Upper lobe of right lung (tissue), 1 donor: ENCODE results near the gene OASL. TPM values are rescaled to one million over a fixed set of nuclear protein-coding genes. Genes with fewer than 3 reads are reported as not detected.
"Not testable (repeated sequence)": the region's sequence is repeated elsewhere in the genome, so short reads cannot be mapped to it uniquely, and the experiment has no call there.

Experiments used
- ATAC-seq: fragments of 200-7000 bp; cut with Tn5 transposase; one replicate; pipeline ENCODE4 v1.9.1; 2020; ENCODE audit warnings: mild to moderate bottlenecking, moderate library complexity
- DNase-seq: peaks from one replicate; pipeline ENCODE4 v3.0.0-alpha.2; 2020
- H3K27ac ChIP-seq: fragments of 200-600 bp; one replicate; pipeline ENCODE4 v1.8.0; 2022
- H3K27me3 ChIP-seq: fragments of 200-600 bp; one replicate; pipeline ENCODE4 v1.8.0; 2022; ENCODE audit warnings: mild to moderate bottlenecking
- H3K36me3 ChIP-seq: fragments of 200-600 bp; one replicate; pipeline ENCODE4 v1.8.0; 2022
- H3K4me1 ChIP-seq: fragments of 200-600 bp; one replicate; pipeline ENCODE4 v1.8.0; 2022
- H3K4me3 ChIP-seq: fragments of 200-600 bp; one replicate; pipeline ENCODE4 v1.8.0; 2022; ENCODE audit warnings: mild to moderate bottlenecking
- H3K9me3 ChIP-seq: fragments of 200-600 bp; one replicate; pipeline ENCODE4 v1.8.0; 2022
- intact Hi-C: fragments of 100-400 bp; cut with DNase I; formaldehyde crosslinking; loops from one replicate; pipeline ENCODE4 v1.11.0; 2022
- total RNA-seq: library from RNA; stranded (reverse); fragmentation: NEBNext Ultra II Directional; extraction: Animal tissue kit (Norgen Biotek cat#: 25700); gene quantifications from one replicate; pipeline ENCODE4 v1.2.1, GENCODE V29; 2021
- TF ChIP-seq, protein P1 (sequence below): fragments of 200-600 bp; IDR thresholded peaks from one replicate; pipeline ENCODE4 v1.8.0; 2022; ENCODE audit warnings: antibody characterized with exemption
- donor health status: DM: no; HTN: yes; CAD: no; lungs with severe emphysema.

The OASL gene
- total RNA-seq, 1 donor from 2014 or later = 12.7 TPM

DNA sequence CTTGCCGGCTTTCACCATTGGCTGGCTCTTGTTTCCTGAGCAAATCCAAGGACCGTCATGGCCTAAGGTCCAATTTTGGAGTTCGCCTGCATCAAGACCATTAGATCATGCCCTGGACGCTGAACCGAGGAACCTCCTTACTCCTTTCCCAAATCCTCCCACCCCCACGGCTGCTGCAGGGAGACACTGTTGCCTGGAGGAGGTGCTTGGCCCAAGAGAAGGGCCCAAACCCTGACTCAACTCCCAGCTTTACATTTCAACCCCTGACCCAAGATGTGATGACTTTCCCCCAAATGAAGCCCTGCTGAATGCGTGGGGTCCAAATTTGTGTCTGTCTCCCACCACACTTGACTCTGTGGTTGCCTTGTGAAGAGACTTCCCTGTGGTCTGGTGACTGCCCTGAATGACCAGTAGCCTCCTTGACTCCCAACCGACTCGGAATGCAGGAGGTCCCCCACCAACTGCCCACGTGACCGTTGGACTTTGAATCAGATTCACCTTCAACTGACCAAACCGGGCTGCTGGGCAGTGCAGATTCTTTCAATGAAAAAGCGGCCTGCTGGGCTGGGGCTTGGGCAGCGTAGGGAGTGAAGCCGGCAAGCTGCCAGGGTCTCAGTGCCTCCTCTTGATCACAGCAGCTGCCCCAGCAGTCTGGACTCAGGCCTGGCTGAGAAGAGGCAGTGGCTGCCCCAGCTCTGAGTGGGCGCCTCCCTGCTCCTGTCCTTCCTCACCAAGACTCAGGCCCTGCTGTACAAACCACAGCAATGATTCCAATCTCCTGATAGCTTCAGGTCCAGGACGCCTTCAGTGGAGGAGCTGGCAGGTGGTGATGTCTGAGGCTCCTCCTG is 46.7 kb upstream of the OASL start:
- intact Hi-C loops = no loop called here
- Histone ChIP-seq H3K4me3 (no peak overlapping the region), H3K36me3 (no peaks in the 10 kb centered on the region), H3K27ac (no peak overlapping the region), H3K9me3 (no peaks in the 10 kb centered on the region), H3K4me1 (no peaks in the 10 kb centered on the region), H3K27me3 (no peaks in the 10 kb centered on the region)
- TF ChIP-seq, protein P1, sequence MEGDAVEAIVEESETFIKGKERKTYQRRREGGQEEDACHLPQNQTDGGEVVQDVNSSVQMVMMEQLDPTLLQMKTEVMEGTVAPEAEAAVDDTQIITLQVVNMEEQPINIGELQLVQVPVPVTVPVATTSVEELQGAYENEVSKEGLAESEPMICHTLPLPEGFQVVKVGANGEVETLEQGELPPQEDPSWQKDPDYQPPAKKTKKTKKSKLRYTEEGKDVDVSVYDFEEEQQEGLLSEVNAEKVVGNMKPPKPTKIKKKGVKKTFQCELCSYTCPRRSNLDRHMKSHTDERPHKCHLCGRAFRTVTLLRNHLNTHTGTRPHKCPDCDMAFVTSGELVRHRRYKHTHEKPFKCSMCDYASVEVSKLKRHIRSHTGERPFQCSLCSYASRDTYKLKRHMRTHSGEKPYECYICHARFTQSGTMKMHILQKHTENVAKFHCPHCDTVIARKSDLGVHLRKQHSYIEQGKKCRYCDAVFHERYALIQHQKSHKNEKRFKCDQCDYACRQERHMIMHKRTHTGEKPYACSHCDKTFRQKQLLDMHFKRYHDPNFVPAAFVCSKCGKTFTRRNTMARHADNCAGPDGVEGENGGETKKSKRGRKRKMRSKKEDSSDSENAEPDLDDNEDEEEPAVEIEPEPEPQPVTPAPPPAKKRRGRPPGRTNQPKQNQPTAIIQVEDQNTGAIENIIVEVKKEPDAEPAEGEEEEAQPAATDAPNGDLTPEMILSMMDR = no peak
- no peak for ATAC-seq
- no peak for DNase-seq

DNA sequence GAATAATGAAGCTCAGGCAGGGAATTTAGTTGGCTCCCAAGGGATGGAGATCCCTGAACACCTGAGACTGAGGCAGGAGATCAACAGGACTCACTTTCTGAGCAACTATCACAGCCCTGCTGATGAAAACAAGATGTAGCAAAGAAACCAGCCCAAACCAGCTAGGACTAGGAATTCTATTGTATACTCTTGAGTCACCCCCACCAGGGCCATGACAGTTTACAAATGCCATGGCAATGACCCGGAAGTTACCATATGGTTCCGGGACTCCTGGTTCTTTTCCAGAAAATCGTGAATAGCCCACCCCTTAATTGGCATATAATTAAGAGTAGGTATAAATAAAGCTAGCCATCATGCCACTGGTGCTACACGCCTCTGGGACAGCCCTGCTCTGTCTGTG is 46.0 kb upstream of the OASL start:
- intact Hi-C loops = no loop called here
- Histone ChIP-seq H3K27me3 (no peaks in the 10 kb centered on the region), H3K36me3 (no peaks in the 10 kb centered on the region), H3K27ac (no peak overlapping the region), H3K4me3 (no peak overlapping the region), H3K4me1 (no peaks in the 10 kb centered on the region), H3K9me3 (no peaks in the 10 kb centered on the region)
- DNase-seq (no peak), ATAC-seq (no peak)
- TF ChIP-seq, protein P1 = no peak

DNA sequence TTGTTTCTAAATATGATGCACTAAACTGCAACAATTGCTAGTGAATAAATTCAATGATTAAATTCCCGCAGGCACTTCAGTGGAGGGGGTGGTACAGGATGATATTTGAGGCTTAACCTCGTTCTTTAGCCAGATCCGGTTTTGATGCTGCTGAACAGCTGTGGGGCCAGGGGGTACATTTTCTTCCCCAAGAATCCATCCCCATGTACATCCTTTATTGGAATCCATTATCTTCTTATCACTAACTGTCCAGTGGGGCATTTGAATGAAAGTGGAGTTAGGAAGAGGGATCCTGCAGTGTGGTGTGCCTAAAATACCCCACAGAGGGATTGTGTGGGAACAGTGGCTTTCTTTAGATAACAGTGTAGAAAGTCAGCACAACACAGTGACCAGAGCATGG is 45.2 kb upstream of the OASL start:
- Histone ChIP-seq H3K36me3 (no peaks in the 10 kb centered on the region), H3K27ac (no peak overlapping the region), H3K4me3 (no peak overlapping the region), H3K4me1 (no peaks in the 10 kb centered on the region), H3K9me3 (no peaks in the 10 kb centered on the region), H3K27me3 (no peaks in the 10 kb centered on the region)
- intact Hi-C loops = no loop called here
- TF ChIP-seq, protein P1 = no peak
- DNase-seq (no peak), ATAC-seq (no peak)

DNA sequence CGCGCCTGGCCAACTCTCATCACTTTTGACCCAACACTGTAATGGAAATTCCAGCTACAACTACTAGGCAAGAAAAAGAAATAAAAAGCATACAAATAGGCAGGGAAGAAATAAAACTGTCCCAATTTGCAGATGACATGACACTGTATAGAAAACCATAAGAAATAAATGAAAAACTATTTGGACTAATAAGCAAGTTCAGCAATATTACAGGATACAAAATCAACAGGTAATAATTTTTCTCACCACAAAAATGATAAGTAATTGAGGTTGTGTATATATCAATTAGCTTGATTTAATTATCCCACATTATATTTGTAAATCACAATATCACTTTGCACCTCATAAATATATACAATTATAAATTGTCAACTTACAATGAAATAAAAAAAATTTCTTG is 41.9 kb upstream of the OASL start:
- no peak overlapping the region for H3K4me3 ChIP-seq
- no peaks in the 10 kb centered on the region for H3K4me1 ChIP-seq
- TF ChIP-seq, protein P1 = no peak
- ATAC-seq (no peak), DNase-seq (no peak)
- H3K36me3 ChIP-seq = no peaks in the 10 kb centered on the region
- no peaks in the 10 kb centered on the region for H3K27me3 ChIP-seq
- H3K27ac ChIP-seq = no peak overlapping the region
- intact Hi-C loops = no loop called here
- no peaks in the 10 kb centered on the region for H3K9me3 ChIP-seq

DNA sequence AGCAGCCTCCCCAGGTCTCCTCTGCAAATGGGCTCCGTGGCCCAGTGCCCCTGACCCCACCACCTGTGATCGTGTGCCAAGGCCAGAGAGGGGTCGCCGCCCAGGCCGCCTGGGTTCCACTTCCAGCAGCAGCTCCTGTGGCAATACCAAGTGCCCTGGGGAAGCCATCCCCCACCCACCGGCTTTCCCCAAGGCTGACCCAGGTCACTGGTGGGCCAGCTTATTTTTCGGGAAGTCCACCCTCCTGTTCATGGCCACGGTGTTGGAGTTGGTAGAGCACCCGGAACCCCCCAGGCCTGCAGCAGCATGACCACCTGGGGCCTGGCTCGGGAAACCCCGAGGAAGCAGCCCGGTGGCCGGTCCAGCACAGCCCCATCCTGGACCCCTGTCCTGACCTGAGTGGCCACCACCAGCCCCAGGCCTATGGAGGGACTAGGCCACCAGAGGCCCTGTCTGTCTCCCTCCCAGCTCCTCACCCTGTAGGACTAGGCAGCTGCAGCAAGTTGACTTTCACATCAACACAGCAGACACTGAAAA is 40.8 kb upstream of the OASL start:
- no peak overlapping the region for H3K4me3 ChIP-seq

DNA sequence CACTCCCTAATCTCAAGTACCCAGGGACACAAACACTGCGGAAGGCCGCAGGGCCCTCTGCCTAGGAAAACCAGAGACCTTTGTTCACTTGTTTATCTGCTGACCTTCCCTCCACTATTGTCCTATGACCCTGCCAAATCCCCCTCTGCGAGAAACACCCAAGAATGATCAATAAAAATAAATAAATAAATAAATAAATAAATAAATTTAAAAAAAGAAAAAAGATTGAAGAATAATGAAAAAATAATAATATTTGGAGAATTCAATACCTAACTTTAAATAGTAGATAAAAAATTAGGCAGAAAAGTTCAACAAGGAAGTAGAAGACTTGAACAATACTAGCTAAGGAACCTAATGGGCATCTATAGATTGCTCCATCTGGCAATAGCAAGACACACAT is 38.4 kb upstream of the OASL start:
- intact Hi-C loops, H3K36me3 ChIP-seq, H3K4me3 ChIP-seq, H3K27me3 ChIP-seq, H3K27ac ChIP-seq, DNase-seq, H3K9me3 ChIP-seq, H3K4me1 ChIP-seq, ATAC-seq: not testable (repeated sequence)

More for the DNA sequence above, 40.8 kb upstream of the OASL start:
- H3K9me3 ChIP-seq = no peaks in the 10 kb centered on the region
- H3K36me3 ChIP-seq = no peaks in the 10 kb centered on the region
- DNase-seq (no peak), ATAC-seq (peak; percentile 39)
- H3K27me3 ChIP-seq = no peaks in the 10 kb centered on the region
- intact Hi-C loops = no loop called here
- TF ChIP-seq, protein P1 = no peak
- H3K27ac ChIP-seq = no peak overlapping the region
- no peaks in the 10 kb centered on the region for H3K4me1 ChIP-seq

DNA sequence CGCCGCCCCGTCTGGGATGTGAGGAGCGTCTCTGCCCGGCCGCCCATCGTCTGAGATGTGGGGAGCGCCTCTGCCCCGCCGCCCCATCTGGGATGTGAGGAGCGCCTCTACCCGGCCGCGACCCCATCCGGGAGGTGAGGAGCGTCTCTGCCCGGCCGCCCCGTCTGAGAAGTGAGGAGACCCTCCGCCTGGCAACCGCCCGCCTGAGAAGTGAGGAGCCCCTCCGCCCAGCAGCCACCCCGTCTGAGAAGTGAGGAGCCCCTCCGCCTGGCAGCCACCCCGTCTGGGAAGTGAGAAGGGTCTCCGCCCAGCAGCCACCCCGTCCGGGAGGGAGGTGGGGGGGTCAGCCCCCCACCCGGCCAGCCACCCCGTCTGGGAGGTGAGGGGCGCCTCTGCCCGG is 36.9 kb upstream of the OASL start:
- ATAC-seq, intact Hi-C loops, DNase-seq, H3K27me3 ChIP-seq, H3K36me3 ChIP-seq, H3K9me3 ChIP-seq, H3K4me1 ChIP-seq, H3K27ac ChIP-seq, H3K4me3 ChIP-seq: not testable (repeated sequence)
